ENCODE results near the gene FAM53A.
A peak's percentile ranks its signal among the peaks of the same experiment; 100 is the strongest.

FAM53A gene

DNA sequence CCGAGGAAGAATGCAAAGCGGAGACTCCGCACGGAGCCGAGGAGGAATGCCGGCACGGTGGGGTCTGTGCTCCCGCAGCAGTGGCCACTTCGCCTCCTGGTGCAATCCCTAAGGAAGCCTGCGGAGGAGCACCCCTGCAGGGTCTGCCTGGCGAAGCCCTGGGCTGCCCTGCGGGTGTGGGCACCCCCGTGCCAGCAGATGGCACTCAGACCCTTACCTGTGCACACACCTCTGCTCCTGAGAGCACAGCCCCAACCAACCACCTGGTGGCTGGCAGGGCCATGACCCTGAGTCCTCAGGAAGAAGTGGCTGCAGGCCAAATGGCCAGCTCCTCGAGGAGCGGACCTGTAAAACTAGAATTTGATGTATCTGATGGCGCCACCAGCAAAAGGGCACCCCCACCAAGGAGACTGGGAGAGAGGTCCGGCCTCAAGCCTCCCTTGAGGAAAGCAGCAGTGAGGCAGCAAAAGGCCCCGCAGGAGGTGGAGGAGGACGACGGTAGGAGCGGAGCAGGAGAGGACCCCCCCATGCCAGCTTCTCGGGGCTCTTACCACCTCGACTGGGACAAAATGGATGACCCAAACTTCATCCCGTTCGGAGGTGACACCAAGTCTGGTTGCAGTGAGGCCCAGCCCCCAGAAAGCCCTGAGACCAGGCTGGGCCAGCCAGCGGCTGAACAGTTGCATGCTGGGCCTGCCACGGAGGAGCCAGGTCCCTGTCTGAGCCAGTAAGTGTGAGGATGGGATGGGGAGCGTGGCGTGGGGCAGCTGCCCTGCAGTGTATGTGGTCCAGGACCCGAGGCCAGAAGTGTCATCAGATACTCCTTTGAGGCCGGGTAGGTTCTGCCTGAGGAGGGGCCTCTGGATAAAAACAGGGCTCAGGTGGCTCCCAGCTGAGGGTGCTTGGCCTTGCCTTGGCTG lies 44.2 kb upstream of the FAM53A start:
- Histone ChIP-seq H3K27me3 (ENCODE audit: insufficient read depth, poor library complexity, severe bottlenecking) (no peaks in the 10 kb centered on the region), H3K4me1 (ENCODE audit: insufficient read depth, poor library complexity, severe bottlenecking) (peaks cover 26% of the 10 kb centered on the region), H3K36me3 (ENCODE audit: low read depth) (peaks cover 86% of the 10 kb centered on the region), H3K4me3 (ENCODE audit: severe bottlenecking) (no peak overlapping the region), H3K9me3 (ENCODE audit: severe bottlenecking) (no peaks in the 10 kb centered on the region), H3K27ac (ENCODE audit: poor library complexity, severe bottlenecking) (peak overlapping the region; percentile 97)
- DNase-seq (ENCODE audit: low spot score) (no peak), ATAC-seq (ENCODE audit: low read depth) (no peak)
- TF ChIP-seq, protein P1, sequence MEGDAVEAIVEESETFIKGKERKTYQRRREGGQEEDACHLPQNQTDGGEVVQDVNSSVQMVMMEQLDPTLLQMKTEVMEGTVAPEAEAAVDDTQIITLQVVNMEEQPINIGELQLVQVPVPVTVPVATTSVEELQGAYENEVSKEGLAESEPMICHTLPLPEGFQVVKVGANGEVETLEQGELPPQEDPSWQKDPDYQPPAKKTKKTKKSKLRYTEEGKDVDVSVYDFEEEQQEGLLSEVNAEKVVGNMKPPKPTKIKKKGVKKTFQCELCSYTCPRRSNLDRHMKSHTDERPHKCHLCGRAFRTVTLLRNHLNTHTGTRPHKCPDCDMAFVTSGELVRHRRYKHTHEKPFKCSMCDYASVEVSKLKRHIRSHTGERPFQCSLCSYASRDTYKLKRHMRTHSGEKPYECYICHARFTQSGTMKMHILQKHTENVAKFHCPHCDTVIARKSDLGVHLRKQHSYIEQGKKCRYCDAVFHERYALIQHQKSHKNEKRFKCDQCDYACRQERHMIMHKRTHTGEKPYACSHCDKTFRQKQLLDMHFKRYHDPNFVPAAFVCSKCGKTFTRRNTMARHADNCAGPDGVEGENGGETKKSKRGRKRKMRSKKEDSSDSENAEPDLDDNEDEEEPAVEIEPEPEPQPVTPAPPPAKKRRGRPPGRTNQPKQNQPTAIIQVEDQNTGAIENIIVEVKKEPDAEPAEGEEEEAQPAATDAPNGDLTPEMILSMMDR (IDR thresholded peaks at IDR 0.05; ENCODE audit: poor library complexity, severe bottlenecking), result no peak

DNA sequence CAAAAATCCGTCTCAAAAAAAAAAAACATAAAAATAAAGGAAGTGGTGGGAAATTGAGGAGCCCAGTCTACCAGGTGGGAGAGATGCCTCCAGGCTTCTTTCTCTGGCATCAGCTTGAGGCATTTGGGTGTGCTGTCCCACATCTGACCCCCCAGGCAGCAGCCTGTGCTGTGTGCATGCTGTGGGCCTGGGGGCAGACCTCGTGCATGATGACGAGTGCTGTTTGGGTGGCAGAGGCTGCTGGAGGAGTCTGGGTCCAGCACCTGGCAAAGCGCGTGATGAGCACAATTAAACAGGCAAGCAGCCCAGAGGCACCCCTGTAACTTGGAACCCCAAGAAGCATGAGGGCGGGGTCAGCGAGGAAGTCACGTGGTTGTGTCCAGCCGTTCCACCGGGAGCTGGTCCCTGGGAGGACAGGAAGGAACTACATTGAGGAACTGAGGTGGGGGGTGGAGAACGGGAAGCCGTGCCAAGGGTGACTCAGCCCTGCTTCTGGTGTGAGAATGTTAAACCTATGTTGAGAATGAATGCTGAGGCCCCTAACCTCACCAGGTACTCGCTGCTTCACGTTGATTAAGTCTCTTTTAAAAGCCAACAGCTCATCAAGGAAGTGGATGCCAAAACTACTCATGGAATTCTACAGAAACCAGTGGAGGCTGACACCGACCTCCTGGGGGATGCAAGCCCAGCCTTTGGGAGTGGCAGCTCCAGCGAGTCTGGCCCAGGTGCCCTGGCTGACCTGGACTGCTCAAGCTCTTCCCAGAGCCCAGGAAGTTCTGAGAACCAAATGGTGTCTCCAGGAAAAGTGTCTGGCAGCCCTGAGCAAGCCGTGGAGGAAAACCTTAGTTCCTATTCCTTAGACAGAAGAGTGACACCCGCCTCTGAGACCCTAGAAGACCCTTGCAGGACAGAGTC lies 43.3 kb upstream of the FAM53A start:
- DNase-seq (ENCODE audit: low spot score), result peak; percentile 93
- H3K36me3 ChIP-seq (ENCODE audit: low read depth), result peaks cover 84% of the 10 kb centered on the region
- peak overlapping the region; percentile 97 for H3K27ac ChIP-seq (ENCODE audit: poor library complexity, severe bottlenecking)
- H3K4me1 ChIP-seq (ENCODE audit: insufficient read depth, poor library complexity, severe bottlenecking), result peaks cover 31% of the 10 kb centered on the region
- no peaks in the 10 kb centered on the region for H3K27me3 ChIP-seq (ENCODE audit: insufficient read depth, poor library complexity, severe bottlenecking)
- peak; percentile 88 for ATAC-seq (ENCODE audit: low read depth)
- no peaks in the 10 kb centered on the region for H3K9me3 ChIP-seq (ENCODE audit: severe bottlenecking)
- H3K4me3 ChIP-seq (ENCODE audit: severe bottlenecking), result no peak overlapping the region
- TF ChIP-seq, protein P1 (IDR thresholded peaks at IDR 0.05; ENCODE audit: poor library complexity, severe bottlenecking), result no peak

GRCh38 chr4:1726146-1726934 lies 42.2 kb upstream of the FAM53A start:
- H3K4me1 ChIP-seq (ENCODE audit: insufficient read depth, poor library complexity, severe bottlenecking), result peaks cover 31% of the 10 kb centered on the region
- DNase-seq (ENCODE audit: low spot score), result peak; percentile 74
- no peaks in the 10 kb centered on the region for H3K9me3 ChIP-seq (ENCODE audit: severe bottlenecking)
- TF ChIP-seq, protein P1 (IDR thresholded peaks at IDR 0.05; ENCODE audit: poor library complexity, severe bottlenecking), result peak; percentile 94
- peaks cover 82% of the 10 kb centered on the region for H3K36me3 ChIP-seq (ENCODE audit: low read depth)
- H3K27me3 ChIP-seq (ENCODE audit: insufficient read depth, poor library complexity, severe bottlenecking), result no peaks in the 10 kb centered on the region
- ATAC-seq (ENCODE audit: low read depth), result no peak
- H3K27ac ChIP-seq (ENCODE audit: poor library complexity, severe bottlenecking), result peak overlapping the region; percentile 97
- no peak overlapping the region for H3K4me3 ChIP-seq (ENCODE audit: severe bottlenecking)

DNA sequence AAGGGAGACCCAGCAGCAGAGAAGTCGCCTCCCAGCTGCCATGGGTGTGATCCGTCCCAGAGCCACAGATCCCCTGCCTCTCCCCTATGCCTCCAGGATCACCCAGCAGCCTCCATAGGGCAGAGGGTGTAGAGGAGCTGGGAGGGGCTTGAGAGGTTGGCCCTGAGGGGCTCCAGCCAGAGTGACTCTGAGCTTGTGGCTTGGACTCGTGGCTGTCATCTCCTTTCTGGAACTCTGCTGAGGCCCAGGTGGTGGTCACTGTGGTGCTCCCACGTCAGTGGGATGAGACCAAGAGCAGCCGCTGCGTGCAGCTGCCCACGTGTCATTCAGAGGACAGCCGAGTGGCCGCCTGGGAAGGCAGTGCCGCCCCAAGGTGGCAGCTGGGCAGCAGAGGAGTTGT lies 41.4 kb upstream of the FAM53A start:
- no peaks in the 10 kb centered on the region for H3K27me3 ChIP-seq (ENCODE audit: insufficient read depth, poor library complexity, severe bottlenecking)
- no peaks in the 10 kb centered on the region for H3K9me3 ChIP-seq (ENCODE audit: severe bottlenecking)
- ATAC-seq (ENCODE audit: low read depth), result no peak
- TF ChIP-seq, protein P1 (IDR thresholded peaks at IDR 0.05; ENCODE audit: poor library complexity, severe bottlenecking), result no peak
- no peak for DNase-seq (ENCODE audit: low spot score)
- peaks cover 73% of the 10 kb centered on the region for H3K36me3 ChIP-seq (ENCODE audit: low read depth)
- H3K27ac ChIP-seq (ENCODE audit: poor library complexity, severe bottlenecking), result peak overlapping the region; percentile 97
- no peak overlapping the region for H3K4me3 ChIP-seq (ENCODE audit: severe bottlenecking)
- H3K4me1 ChIP-seq (ENCODE audit: insufficient read depth, poor library complexity, severe bottlenecking), result peaks cover 31% of the 10 kb centered on the region

Measured in RWPE2 (cell line).